ENCODE measurements around the gene PARD3. TPM values are rescaled to one million over a fixed set of nuclear protein-coding genes. Genes with fewer than 3 reads are reported as not detected.

The PARD3 gene
- polyA plus RNA-seq, 3 donors from 2014 or later, result 0.72 TPM; not detected in 2

- H3K4me1 Mint-ChIP-seq, result peaks cover 9 to 14% of the 10 kb centered on the region in 2 donors
- H3K27ac Mint-ChIP-seq, result no peak overlapping the region
- H3K27me3 Mint-ChIP-seq (ENCODE audit: low read depth in 3 of 3), result peaks cover 0 to 5% (median 3%) of the 10 kb centered on the region in 3 donors
- no peak overlapping the region for H3K4me3 Mint-ChIP-seq
- no peaks in the 10 kb centered on the region for H3K36me3 Mint-ChIP-seq
- no peaks in the 10 kb centered on the region for H3K9me3 Mint-ChIP-seq
- DNase-seq, result no peak
Observed at GRCh38 chr10:34335960-34336690, 479.0 kb downstream of the PARD3 start.

- Mint-ChIP-seq H3K4me3 (no peak overlapping the region), H3K27me3 (ENCODE audit: low read depth in 3 of 3) (peaks cover 0 to 3% (median 0%) of the 10 kb centered on the region in 3 donors), H3K36me3 (no peaks in the 10 kb centered on the region), H3K4me1 (peaks cover 0 to 1% of the 10 kb centered on the region in 2 donors), H3K9me3 (no peaks in the 10 kb centered on the region), H3K27ac (no peak overlapping the region)
- DNase-seq, result no peak
Observed at GRCh38 chr10:34334908-34335307, 480.2 kb downstream of the PARD3 start.

- no peak overlapping the region for H3K4me3 Mint-ChIP-seq
- H3K4me1 Mint-ChIP-seq, result no peaks in the 10 kb centered on the region
- no peaks in the 10 kb centered on the region for H3K36me3 Mint-ChIP-seq
- no peaks in the 10 kb centered on the region for H3K9me3 Mint-ChIP-seq
- no peak overlapping the region for H3K27ac Mint-ChIP-seq
- H3K27me3 Mint-ChIP-seq (ENCODE audit: low read depth in 3 of 3), result peaks cover 0 to 3% (median 0%) of the 10 kb centered on the region in 3 donors
- no peak for DNase-seq
Observed at GRCh38 chr10:34333513-34333912, 481.6 kb downstream of the PARD3 start.

- peaks cover 0 to 2% (median 2%) of the 10 kb centered on the region in 3 donors for H3K27me3 Mint-ChIP-seq (ENCODE audit: low read depth in 3 of 3)
- no peak for DNase-seq
- H3K4me3 Mint-ChIP-seq, result no peak overlapping the region
- no peaks in the 10 kb centered on the region for H3K36me3 Mint-ChIP-seq
- no peaks in the 10 kb centered on the region for H3K4me1 Mint-ChIP-seq
- H3K27ac Mint-ChIP-seq, result peak overlapping the region in 1 of 6 donors; percentile 45
- peaks cover 0 to 2% (median 0%) of the 10 kb centered on the region in 6 donors for H3K9me3 Mint-ChIP-seq
Observed at GRCh38 chr10:34327184-34327583, 487.9 kb downstream of the PARD3 start.

- H3K27me3 Mint-ChIP-seq (ENCODE audit: low read depth in 3 of 3), result peaks cover 2% of the 10 kb centered on the region in 3 donors
- no peak for DNase-seq
- no peaks in the 10 kb centered on the region for H3K36me3 Mint-ChIP-seq
- no peak overlapping the region for H3K27ac Mint-ChIP-seq
- no peaks in the 10 kb centered on the region for H3K4me1 Mint-ChIP-seq
- peaks cover 0 to 2% (median 0%) of the 10 kb centered on the region in 6 donors for H3K9me3 Mint-ChIP-seq
- H3K4me3 Mint-ChIP-seq, result no peak overlapping the region
Observed at GRCh38 chr10:34323192-34323591, 491.9 kb downstream of the PARD3 start.

- Mint-ChIP-seq H3K9me3 (no peaks in the 10 kb centered on the region), H3K4me1 (no peaks in the 10 kb centered on the region), H3K27me3 (ENCODE audit: low read depth in 3 of 3) (peaks cover 0 to 2% (median 2%) of the 10 kb centered on the region in 3 donors), H3K4me3 (no peak overlapping the region), H3K36me3 (no peaks in the 10 kb centered on the region), H3K27ac (no peak overlapping the region)
- DNase-seq, result no peak
Observed at GRCh38 chr10:34320265-34320664, 494.8 kb downstream of the PARD3 start.

- no peaks in the 10 kb centered on the region for H3K4me1 Mint-ChIP-seq
Observed at GRCh38 chr10:34319197-34319846, 495.8 kb downstream of the PARD3 start.

GRCh38 chr10:34316154-34316553 lies 498.9 kb downstream of the PARD3 start:
- Mint-ChIP-seq H3K36me3 (no peaks in the 10 kb centered on the region), H3K4me1 (no peaks in the 10 kb centered on the region), H3K9me3 (no peaks in the 10 kb centered on the region), H3K27me3 (ENCODE audit: low read depth in 3 of 3) (peaks cover 0 to 2% (median 0%) of the 10 kb centered on the region in 3 donors), H3K4me3 (no peak overlapping the region), H3K27ac (no peak overlapping the region)
- no peak for DNase-seq

More at GRCh38 chr10:34319197-34319846, 495.8 kb downstream of the PARD3 start:
- H3K27me3 Mint-ChIP-seq (ENCODE audit: low read depth in 3 of 3), result peaks cover 0 to 2% (median 0%) of the 10 kb centered on the region in 3 donors
- H3K9me3 Mint-ChIP-seq, result no peaks in the 10 kb centered on the region
- DNase-seq, result no peak
- no peak overlapping the region for H3K27ac Mint-ChIP-seq
- H3K36me3 Mint-ChIP-seq, result no peaks in the 10 kb centered on the region
- no peak overlapping the region for H3K4me3 Mint-ChIP-seq

- no peaks in the 10 kb centered on the region for H3K9me3 Mint-ChIP-seq
- no peak overlapping the region for H3K27ac Mint-ChIP-seq
- DNase-seq, result no peak
- H3K36me3 Mint-ChIP-seq, result no peaks in the 10 kb centered on the region
- H3K4me3 Mint-ChIP-seq, result no peak overlapping the region
- H3K27me3 Mint-ChIP-seq (ENCODE audit: low read depth in 3 of 3), result peaks cover 0 to 2% (median 0%) of the 10 kb centered on the region in 3 donors
- no peaks in the 10 kb centered on the region for H3K4me1 Mint-ChIP-seq
Observed at GRCh38 chr10:34314457-34314856, 500.6 kb downstream of the PARD3 start.

- no peaks in the 10 kb centered on the region for H3K36me3 Mint-ChIP-seq
- H3K4me3 Mint-ChIP-seq, result no peak overlapping the region
- DNase-seq, result no peak
- no peaks in the 10 kb centered on the region for H3K4me1 Mint-ChIP-seq
- H3K27me3 Mint-ChIP-seq (ENCODE audit: low read depth in 3 of 3), result peaks cover 0 to 2% (median 0%) of the 10 kb centered on the region in 3 donors
- no peaks in the 10 kb centered on the region for H3K9me3 Mint-ChIP-seq
- H3K27ac Mint-ChIP-seq, result peak overlapping the region in 1 of 6 donors; percentile 16
Observed at GRCh38 chr10:34313888-34314287, 501.2 kb downstream of the PARD3 start.

GRCh38 chr10:34313353-34313752 lies 501.7 kb downstream of the PARD3 start:
- Mint-ChIP-seq H3K36me3 (no peaks in the 10 kb centered on the region), H3K4me1 (no peaks in the 10 kb centered on the region), H3K9me3 (no peaks in the 10 kb centered on the region), H3K27ac (peak overlapping the region in 1 of 6 donors; percentile 16), H3K27me3 (ENCODE audit: low read depth in 3 of 3) (peaks cover 0 to 2% (median 0%) of the 10 kb centered on the region in 3 donors), H3K4me3 (no peak overlapping the region)
- no peak for DNase-seq

GRCh38 chr10:34311679-34312078 lies 503.4 kb downstream of the PARD3 start:
- no peak for DNase-seq
- no peak overlapping the region for H3K27ac Mint-ChIP-seq
- H3K9me3 Mint-ChIP-seq, result no peaks in the 10 kb centered on the region
- H3K4me1 Mint-ChIP-seq, result no peaks in the 10 kb centered on the region
- no peak overlapping the region for H3K4me3 Mint-ChIP-seq
- H3K36me3 Mint-ChIP-seq, result no peaks in the 10 kb centered on the region
- H3K27me3 Mint-ChIP-seq (ENCODE audit: low read depth in 3 of 3), result peaks cover 0 to 2% (median 2%) of the 10 kb centered on the region in 3 donors

- H3K27ac Mint-ChIP-seq, result no peak overlapping the region
- no peak overlapping the region for H3K4me3 Mint-ChIP-seq
- H3K36me3 Mint-ChIP-seq, result no peaks in the 10 kb centered on the region
- DNase-seq, result no peak
- peaks cover 0 to 2% (median 2%) of the 10 kb centered on the region in 3 donors for H3K27me3 Mint-ChIP-seq (ENCODE audit: low read depth in 3 of 3)
- H3K9me3 Mint-ChIP-seq, result no peaks in the 10 kb centered on the region
- H3K4me1 Mint-ChIP-seq, result no peaks in the 10 kb centered on the region
Observed at GRCh38 chr10:34310234-34310633, 504.9 kb downstream of the PARD3 start.

GRCh38 chr10:34305189-34305588 lies 509.9 kb downstream of the PARD3 start:
- H3K36me3 Mint-ChIP-seq, result no peaks in the 10 kb centered on the region
- peaks cover 0 to 3% (median 3%) of the 10 kb centered on the region in 3 donors for H3K27me3 Mint-ChIP-seq (ENCODE audit: low read depth in 3 of 3)
- no peak for DNase-seq
- H3K27ac Mint-ChIP-seq, result no peak overlapping the region
- H3K4me1 Mint-ChIP-seq, result no peaks in the 10 kb centered on the region
- no peaks in the 10 kb centered on the region for H3K9me3 Mint-ChIP-seq
- no peak overlapping the region for H3K4me3 Mint-ChIP-seq
